Kidney epithelial cell (primary cell): ENCODE measurements around the gene OR7G2. TPM values are rescaled to one million over a fixed set of nuclear protein-coding genes. Genes with fewer than 3 reads are reported as not detected.

ENCODE experiments used
- DNase-seq: peaks from one replicate; pipeline ENCODE4 v3.0.0-alpha.2; 2010; ENCODE audit warnings: low read depth
- H3K27me3 ChIP-seq: 2 replicates; pipeline ENCODE4 v1.6.0; 2011; ENCODE audit warnings: low read length; ENCODE audit not compliant: control insufficient read depth, insufficient read depth
- H3K36me3 ChIP-seq: 2 replicates; pipeline ENCODE4 v1.5.1; 2011; ENCODE audit warnings: low read length; ENCODE audit not compliant: control insufficient read depth, insufficient read depth
- H3K4me3 ChIP-seq: 2 replicates; pipeline ENCODE4 v1.5.1; 2011; ENCODE audit warnings: low read depth, mild to moderate bottlenecking, control low read depth, low read length
- total RNA-seq: library from RNA; depleted of rRNA; stranded (reverse); fragments of >200 nt; gene quantifications from 2 replicates; pipeline ENCODE4 v1.2.3, GENCODE V29; 2015
- TF ChIP-seq, protein P1 (sequence below): IDR thresholded peaks from 2 replicates; pipeline ENCODE4 v1.5.1; 2011; ENCODE audit warnings: mild to moderate bottlenecking, moderate library complexity, low read length, control low read depth, inconsistent platforms; ENCODE audit not compliant: insufficient read depth, poor library complexity, severe bottlenecking

OR7G2 gene
- total RNA-seq, 1 donor from 2014 or later = not detected

DNA sequence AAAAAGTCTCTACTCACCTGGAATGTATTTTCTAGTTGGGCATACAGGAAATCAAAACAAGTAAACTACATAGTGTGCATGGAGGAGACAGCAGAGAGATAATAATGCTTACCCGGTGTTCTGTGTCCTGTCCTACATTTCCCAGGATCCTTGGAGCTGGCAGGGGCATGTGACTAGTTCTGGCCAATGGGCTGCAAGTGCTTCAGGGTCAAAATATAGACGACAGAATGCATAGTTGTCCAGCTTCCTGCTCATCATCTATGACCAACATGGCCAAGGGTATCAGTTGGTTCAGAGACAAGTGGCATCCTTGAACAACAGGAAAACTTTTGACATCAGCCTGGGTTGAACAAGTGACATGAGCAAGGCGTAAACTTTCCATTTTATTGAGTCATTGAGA, 41.4 kb upstream of the OR7G2 start:
- TF ChIP-seq, protein P1, sequence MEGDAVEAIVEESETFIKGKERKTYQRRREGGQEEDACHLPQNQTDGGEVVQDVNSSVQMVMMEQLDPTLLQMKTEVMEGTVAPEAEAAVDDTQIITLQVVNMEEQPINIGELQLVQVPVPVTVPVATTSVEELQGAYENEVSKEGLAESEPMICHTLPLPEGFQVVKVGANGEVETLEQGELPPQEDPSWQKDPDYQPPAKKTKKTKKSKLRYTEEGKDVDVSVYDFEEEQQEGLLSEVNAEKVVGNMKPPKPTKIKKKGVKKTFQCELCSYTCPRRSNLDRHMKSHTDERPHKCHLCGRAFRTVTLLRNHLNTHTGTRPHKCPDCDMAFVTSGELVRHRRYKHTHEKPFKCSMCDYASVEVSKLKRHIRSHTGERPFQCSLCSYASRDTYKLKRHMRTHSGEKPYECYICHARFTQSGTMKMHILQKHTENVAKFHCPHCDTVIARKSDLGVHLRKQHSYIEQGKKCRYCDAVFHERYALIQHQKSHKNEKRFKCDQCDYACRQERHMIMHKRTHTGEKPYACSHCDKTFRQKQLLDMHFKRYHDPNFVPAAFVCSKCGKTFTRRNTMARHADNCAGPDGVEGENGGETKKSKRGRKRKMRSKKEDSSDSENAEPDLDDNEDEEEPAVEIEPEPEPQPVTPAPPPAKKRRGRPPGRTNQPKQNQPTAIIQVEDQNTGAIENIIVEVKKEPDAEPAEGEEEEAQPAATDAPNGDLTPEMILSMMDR = no peak
- no peak for DNase-seq
- no peaks in the 10 kb centered on the region for H3K36me3 ChIP-seq

DNA sequence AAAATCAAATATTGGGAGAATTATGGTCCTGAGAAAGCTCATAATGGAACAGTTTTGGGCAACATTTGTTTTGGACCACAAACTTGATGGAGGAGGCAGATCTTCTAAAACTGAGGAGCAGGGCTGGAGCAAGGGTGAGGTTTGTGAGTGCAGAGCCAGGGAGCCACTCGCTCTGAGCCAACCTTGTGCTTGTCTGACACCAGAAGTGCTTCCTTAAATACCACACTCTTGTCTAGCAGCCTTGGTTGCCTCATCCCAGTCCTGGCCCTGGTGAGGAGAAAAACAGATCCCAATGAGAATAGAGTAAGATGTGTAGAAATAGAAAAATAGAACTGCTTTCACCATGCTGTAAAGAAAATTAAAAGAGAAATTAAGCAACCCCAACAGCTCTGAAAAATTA, 39.6 kb upstream of the OR7G2 start:
- no peak overlapping the region for H3K4me3 ChIP-seq
- TF ChIP-seq, protein P1 = no peak
- no peak for DNase-seq
- no peaks in the 10 kb centered on the region for H3K27me3 ChIP-seq
- no peaks in the 10 kb centered on the region for H3K36me3 ChIP-seq

More for the DNA sequence above, 41.4 kb upstream of the OR7G2 start:
- Histone ChIP-seq H3K27me3 (no peaks in the 10 kb centered on the region), H3K4me3 (no peak overlapping the region)

DNA sequence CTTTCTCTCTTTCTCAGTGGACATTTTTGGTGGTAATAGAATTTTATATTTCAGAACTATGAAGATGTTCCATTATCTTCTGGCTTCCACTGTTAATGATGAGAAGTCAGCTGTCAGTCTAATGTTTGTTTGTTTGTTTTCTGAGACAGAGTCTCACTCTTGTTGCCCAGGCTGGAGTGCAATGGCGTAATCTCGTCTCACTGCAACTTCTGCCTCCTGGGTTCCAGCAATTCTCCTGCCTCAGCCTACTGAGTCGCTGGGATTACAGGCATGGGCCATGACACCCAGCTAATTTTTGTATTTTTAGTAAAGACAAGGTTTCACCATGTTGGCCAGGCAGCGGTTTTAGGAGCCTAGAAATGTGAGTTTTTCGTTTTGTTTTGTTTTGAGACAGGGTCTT, 37.6 kb upstream of the OR7G2 start:
- no peaks in the 10 kb centered on the region for H3K27me3 ChIP-seq
- no peak overlapping the region for H3K4me3 ChIP-seq
- TF ChIP-seq, protein P1 = no peak
- no peak for DNase-seq
- H3K36me3 ChIP-seq = no peaks in the 10 kb centered on the region

DNA sequence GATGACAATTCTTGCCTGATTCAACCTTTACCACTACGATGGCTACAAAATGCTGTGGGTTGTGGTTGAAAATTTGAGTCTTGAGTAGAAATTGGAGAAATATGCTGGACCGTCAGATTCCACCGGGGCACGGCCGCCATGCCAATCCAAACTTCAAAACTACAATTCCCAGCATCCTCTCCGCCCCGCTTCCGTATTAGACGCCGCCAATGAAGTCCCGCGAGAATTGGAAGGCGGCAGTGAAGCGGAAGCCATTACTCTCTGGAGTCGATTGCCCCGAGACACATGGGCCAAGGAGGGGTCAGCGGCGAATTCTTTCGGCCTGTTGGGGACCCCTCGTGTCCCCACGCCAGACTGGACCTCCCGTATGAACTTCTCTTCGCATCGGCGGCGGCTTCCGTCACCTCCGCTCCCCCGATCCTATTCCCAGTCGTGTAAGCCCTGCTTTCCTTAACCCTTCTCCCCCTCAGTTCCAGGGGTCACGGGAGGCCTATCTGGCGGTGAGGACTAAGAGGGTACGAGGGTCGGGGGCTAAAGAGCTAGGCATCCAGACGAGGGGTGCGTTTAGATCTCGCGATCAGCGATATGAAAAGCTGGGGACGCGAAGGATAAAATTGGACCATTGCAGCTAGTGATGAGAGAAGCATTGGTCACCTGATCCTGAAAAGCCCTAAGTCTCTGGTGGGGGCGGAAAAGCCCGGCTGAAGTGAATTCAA, 33.0 kb upstream of the OR7G2 start, which contains the start of gene ZNF317:
ZNF317 (plus strand) TSS at position 239 of the 716 bp plus-strand sequence. CDS start 15,620 bp downstream, outside the sequence.
- no peaks in the 10 kb centered on the region for H3K27me3 ChIP-seq
- H3K4me3 ChIP-seq = peak within 1 kb of the TSS; percentile 99
- peak; percentile 77 for DNase-seq
- TF ChIP-seq, protein P1 = no peak
- no peaks in the 10 kb centered on the region for H3K36me3 ChIP-seq

DNA sequence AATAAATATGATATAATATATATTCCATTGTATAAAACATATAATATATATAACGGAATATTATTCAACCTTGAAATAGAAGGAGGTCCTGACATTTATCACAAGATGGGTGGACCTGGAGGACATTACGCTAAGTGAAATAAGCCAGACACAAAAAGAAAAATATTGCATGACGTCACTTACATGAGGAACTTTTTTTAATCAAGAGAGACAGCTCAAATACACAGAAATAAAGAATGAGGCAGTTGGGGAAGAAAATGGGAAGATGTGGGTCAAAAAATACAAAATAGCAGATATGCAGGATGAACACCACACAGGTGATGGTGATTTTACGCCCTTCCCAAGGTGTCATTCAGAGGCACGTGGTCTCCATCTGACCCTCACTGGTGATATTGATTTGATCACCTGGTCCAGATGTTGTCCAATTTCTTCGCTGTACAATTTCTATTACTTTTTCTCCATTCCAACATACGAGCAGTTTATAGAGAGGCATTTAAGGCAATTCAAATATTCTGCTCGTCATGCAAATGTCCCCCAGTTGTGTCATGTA, 32.4 kb upstream of the OR7G2 start:
- Histone ChIP-seq H3K27me3 (no peaks in the 10 kb centered on the region), H3K36me3 (no peaks in the 10 kb centered on the region), H3K4me3 (peak overlapping the region; percentile 99)
- DNase-seq = no peak
- TF ChIP-seq, protein P1 = no peak
